Smooth muscle cell (in vitro differentiated cells): Measurements from ENCODE around the gene RNASEH2C. TPM values are rescaled to one million over a fixed set of nuclear protein-coding genes. Genes with fewer than 3 reads are reported as not detected.
"Not testable (repeated sequence)": the region's sequence is repeated elsewhere in the genome, so short reads cannot be mapped to it uniquely, and the experiment has no call there.

ENCODE experiments used
- DNase-seq: peaks from one replicate; lab custom pipeline; 2025; ENCODE audit not compliant: unreplicated experiment; lab: John Stamatoyannopoulos, UW
- H2AFZ ChIP-seq: fragments of 200-600 bp; sonication (generic); 2 replicates; pipeline ENCODE4 v1.6.0; 2016; ENCODE audit warnings: antibody characterized with exemption, low read depth, mild to moderate bottlenecking
- H3F3A ChIP-seq: fragments of 200-600 bp; sonication (generic); 2 replicates; pipeline ENCODE4 v1.6.0; 2017; ENCODE audit warnings: antibody characterized with exemption, low read depth
- H3K27ac ChIP-seq: fragments of 200-600 bp; sonication (generic); 2 replicates; pipeline ENCODE4 v1.5.1; 2016; ENCODE audit warnings: low read depth, mild to moderate bottlenecking
- H3K27me3 ChIP-seq: fragments of 200-600 bp; sonication (generic); 2 replicates; pipeline ENCODE4 v1.6.1; 2016; ENCODE audit warnings: low read depth, mild to moderate bottlenecking
- H3K36me3 ChIP-seq: fragments of 200-600 bp; sonication (generic); 2 replicates; pipeline ENCODE4 v1.5.1; 2016; ENCODE audit warnings: low read depth
- H3K4me1 ChIP-seq: fragments of 200-600 bp; sonication (generic); 2 replicates; pipeline ENCODE4 v1.5.1; 2016; ENCODE audit warnings: low read depth
- H3K4me2 ChIP-seq: fragments of 200-600 bp; sonication (generic); 2 replicates; pipeline ENCODE4 v1.6.0; 2016; ENCODE audit warnings: mild to moderate bottlenecking
- H3K4me3 ChIP-seq: fragments of 200-600 bp; sonication (generic); 2 replicates; pipeline ENCODE4 v1.5.1; 2016; ENCODE audit warnings: mild to moderate bottlenecking
- H3K79me2 ChIP-seq: fragments of 200-600 bp; sonication (generic); 2 replicates; pipeline ENCODE4 v1.6.0; 2016; ENCODE audit warnings: low read depth, mild to moderate bottlenecking
- H3K9ac ChIP-seq: fragments of 200-600 bp; sonication (generic); 2 replicates; pipeline ENCODE4 v1.6.0; 2016; ENCODE audit warnings: low read depth
- H3K9me3 ChIP-seq: fragments of 200-600 bp; sonication (generic); replicated peaks from 2 replicates; pipeline ENCODE4 v1.5.1; 2016; ENCODE audit warnings: low read depth
- H4K20me1 ChIP-seq: fragments of 200-600 bp; sonication (generic); 2 replicates; pipeline ENCODE4 v1.6.0; 2016; ENCODE audit warnings: low read depth
- WGBS: methylation state at CpG from one replicate; pipeline ENCODE4 v1.1.7; 2016; ENCODE audit warnings: low lambda C conversion rate; 5-methylcytosine and 5-hydroxymethylcytosine counted together
- polyA plus RNA-seq: library from polyadenylated mRNA; unstranded; fragments of >200 nt; fragmentation: Nextera tagmentation; extraction: Ambion mirVana; gene quantifications from 2 replicates; pipeline ENCODE4 v1.2.1, GENCODE V29; 2016
- total RNA-seq: library from RNA; depleted of rRNA; stranded (reverse); fragments of >200 nt; gene quantifications from 2 replicates; pipeline ENCODE4 v1.2.3, GENCODE V29; 2014
- TF ChIP-seq, protein P1 (sequence below): fragments of 200-600 bp; sonication (generic); IDR thresholded peaks from 2 replicates; pipeline ENCODE4 v1.5.1; 2017; ENCODE audit warnings: borderline replicate concordance, mild to moderate bottlenecking, antibody characterized with exemption; ENCODE audit not compliant: insufficient read depth, poor library complexity, severe bottlenecking

Gene RNASEH2C
- total RNA-seq (20.9 and 30.0 TPM in 2 replicates), polyA plus RNA-seq (51.7 and 56.8 TPM in 2 replicates)

DNA sequence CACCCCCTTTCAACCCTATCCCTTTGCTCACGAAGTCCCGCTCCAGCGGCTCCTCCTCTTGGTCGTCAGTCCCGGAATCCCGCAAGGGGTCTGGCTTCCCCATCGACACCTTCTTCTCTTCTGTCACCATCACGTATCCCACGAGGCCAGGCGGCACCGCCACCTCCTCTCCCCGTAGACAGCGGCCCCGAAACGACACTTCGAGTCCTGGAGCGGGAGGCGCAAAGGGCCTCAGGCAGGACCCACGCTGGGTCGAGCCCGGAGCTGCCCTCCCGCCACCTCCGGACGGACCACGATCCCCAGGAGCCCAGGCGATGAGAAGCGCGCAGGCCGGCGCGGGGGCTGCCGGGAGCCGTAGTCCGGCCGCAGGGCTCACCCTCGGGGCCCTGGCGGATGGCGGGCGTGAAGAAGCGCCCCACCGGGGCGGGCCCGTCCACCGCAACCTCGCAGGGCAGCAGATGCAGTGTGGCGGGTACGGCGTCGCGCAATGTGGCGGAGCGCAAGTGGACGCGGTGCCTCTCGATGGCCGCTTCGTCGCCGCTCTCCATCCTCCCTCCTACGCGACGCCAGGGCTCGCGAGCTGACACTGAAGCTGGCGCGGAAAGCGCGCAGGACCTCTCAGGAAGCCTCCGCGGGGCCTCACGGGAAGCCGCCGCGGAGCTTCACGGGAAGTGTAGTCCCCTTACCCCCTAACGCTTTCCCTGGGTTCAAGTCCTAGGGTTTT, at the start of gene RNASEH2C:
RNASEH2C (minus strand) TSS at position 588 of the 724 bp plus-strand sequence; CDS start at position 548, 40 bp downstream.
- H3K9ac ChIP-seq: peak within 1 kb of the TSS; percentile 73
- H3K79me2 ChIP-seq: peaks cover 15% of the 10 kb centered on the region
- peak; percentile 65 for DNase-seq
- no peaks in the 10 kb centered on the region for H3F3A ChIP-seq
- peak within 1 kb of the TSS; percentile 82 for H3K4me3 ChIP-seq
- TF ChIP-seq, protein P1, sequence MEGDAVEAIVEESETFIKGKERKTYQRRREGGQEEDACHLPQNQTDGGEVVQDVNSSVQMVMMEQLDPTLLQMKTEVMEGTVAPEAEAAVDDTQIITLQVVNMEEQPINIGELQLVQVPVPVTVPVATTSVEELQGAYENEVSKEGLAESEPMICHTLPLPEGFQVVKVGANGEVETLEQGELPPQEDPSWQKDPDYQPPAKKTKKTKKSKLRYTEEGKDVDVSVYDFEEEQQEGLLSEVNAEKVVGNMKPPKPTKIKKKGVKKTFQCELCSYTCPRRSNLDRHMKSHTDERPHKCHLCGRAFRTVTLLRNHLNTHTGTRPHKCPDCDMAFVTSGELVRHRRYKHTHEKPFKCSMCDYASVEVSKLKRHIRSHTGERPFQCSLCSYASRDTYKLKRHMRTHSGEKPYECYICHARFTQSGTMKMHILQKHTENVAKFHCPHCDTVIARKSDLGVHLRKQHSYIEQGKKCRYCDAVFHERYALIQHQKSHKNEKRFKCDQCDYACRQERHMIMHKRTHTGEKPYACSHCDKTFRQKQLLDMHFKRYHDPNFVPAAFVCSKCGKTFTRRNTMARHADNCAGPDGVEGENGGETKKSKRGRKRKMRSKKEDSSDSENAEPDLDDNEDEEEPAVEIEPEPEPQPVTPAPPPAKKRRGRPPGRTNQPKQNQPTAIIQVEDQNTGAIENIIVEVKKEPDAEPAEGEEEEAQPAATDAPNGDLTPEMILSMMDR: no peak
- H3K9me3 ChIP-seq: no peaks in the 10 kb centered on the region
- peaks cover 6% of the 10 kb centered on the region for H3K4me1 ChIP-seq
- peak within 1 kb of the TSS; percentile 94 for H3K4me2 ChIP-seq
- H4K20me1 ChIP-seq: peaks cover 18% of the 10 kb centered on the region
- H2AFZ ChIP-seq: no peak within 1 kb of the TSS
- WGBS: under 1% methylated on average over 76 of the region's 76 CpGs
- H3K36me3 ChIP-seq: no peaks in the 10 kb centered on the region
- H3K27ac ChIP-seq: peak within 1 kb of the TSS; percentile 64
- no peaks in the 10 kb centered on the region for H3K27me3 ChIP-seq

DNA sequence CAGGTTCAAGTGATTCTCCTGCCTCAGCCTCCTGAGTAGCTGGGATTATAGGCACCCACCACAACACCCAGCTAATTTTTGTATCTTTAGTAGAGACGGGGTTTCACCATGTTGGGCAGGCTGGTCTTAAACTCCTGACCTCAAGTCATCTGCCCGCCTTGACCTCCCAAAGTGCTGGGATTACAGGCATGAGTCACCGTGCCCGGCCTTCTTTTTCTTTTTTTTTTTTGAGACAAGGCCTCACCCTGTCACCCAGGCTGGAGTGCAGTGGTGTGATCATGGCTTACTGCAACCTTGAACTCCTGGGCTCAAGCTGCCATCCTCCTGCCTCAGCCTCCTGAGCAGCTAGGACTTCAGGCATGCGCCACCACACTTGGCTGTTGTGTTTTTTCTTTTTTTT, 47.2 kb upstream of the RNASEH2C start:
- H3F3A ChIP-seq, H4K20me1 ChIP-seq, H3K9me3 ChIP-seq, H3K27me3 ChIP-seq, H3K79me2 ChIP-seq, H3K4me2 ChIP-seq, H3K4me1 ChIP-seq, DNase-seq, H3K36me3 ChIP-seq, H3K27ac ChIP-seq, H3K9ac ChIP-seq, H2AFZ ChIP-seq, H3K4me3 ChIP-seq: not testable (repeated sequence)
- WGBS: 37% methylated on average over 5 of the region's 5 CpGs

DNA sequence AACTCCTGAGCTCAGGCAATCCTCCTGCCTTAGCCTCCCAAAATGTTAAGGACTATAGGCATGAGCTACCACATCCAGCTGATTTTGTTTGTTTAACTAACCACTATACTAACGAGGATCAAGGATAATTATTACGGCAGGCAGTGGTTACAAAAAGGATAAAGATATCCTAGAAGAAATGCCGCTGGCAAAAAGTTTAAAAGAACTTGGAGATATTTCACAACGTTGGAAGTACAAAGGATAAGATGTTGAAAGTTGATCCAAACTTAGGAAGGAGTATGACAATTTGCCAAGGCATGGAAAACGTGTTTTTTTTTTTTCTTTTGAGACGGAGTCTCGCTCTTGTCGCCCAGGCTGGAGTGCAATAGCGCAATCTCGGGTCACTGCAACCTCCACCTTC, 46.8 kb upstream of the RNASEH2C start:
- Histone ChIP-seq H3K27me3 (no peaks in the 10 kb centered on the region), H3K36me3 (no peaks in the 10 kb centered on the region), H2AFZ (no peak overlapping the region), H4K20me1 (peaks cover 2% of the 10 kb centered on the region), H3K4me2 (no peak overlapping the region), H3K9me3 (no peaks in the 10 kb centered on the region), H3F3A (peaks cover 8% of the 10 kb centered on the region), H3K9ac (no peak overlapping the region), H3K27ac (no peak overlapping the region), H3K4me1 (no peaks in the 10 kb centered on the region), H3K79me2 (no peaks in the 10 kb centered on the region), H3K4me3 (no peak overlapping the region)
- no peak for DNase-seq
- WGBS: 80% methylated on average over 10 of the region's 10 CpGs
- TF ChIP-seq, protein P1: no peak

DNA sequence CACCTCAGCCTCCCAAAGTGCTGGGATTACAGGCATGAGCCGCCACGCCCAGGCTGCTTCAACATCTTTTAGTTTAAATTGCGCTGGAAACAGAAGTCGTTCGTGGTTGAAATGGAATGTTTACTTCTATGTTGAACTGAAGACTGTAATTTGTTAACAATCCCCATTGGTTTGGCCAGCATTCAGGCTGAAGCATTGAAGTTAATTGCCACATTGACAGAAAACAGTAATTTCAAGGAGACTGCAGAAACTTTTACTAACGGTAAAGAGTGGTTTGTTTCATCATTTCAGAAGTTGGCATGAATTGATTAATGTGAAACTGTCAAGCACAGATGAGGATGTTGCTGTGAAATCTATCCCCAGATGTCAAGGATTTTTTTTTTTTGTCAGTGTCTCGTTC, 45.9 kb upstream of the RNASEH2C start:
- Histone ChIP-seq H3K36me3 (no peaks in the 10 kb centered on the region), H3K4me2 (no peak overlapping the region), H3K9me3 (no peaks in the 10 kb centered on the region), H4K20me1 (peaks cover 2% of the 10 kb centered on the region), H3K4me3 (no peak overlapping the region), H3F3A (peaks cover 8% of the 10 kb centered on the region), H3K27ac (no peak overlapping the region), H3K4me1 (no peaks in the 10 kb centered on the region), H3K9ac (no peak overlapping the region), H2AFZ (no peak overlapping the region), H3K79me2 (no peaks in the 10 kb centered on the region), H3K27me3 (no peaks in the 10 kb centered on the region)
- DNase-seq: no peak
- TF ChIP-seq, protein P1: no peak
- WGBS: 38% methylated on average over 7 of the region's 7 CpGs
